WTC11 (cell line): ENCODE data around the gene RPS6KA4. TPM values are rescaled to one million over a fixed set of nuclear protein-coding genes. Genes with fewer than 3 reads are reported as not detected.

ENCODE experiments used
- ATAC-seq: fragments of 200-7000 bp; cut with Tn5 transposase; 2 replicates; pipeline ENCODE4 v1.10.0; 2021; ENCODE audit warnings: mild to moderate bottlenecking, moderate library complexity
- CTCF ChIA-PET: fragments of 300-600 bp; sonication (Branson Sonifier 250); formaldehyde crosslinking; loops from one replicate; lab custom pipeline; 2021; ENCODE audit warnings: antibody characterized with exemption; lab: Charles Lee
- POLR2A ChIA-PET: fragments of 350-600 bp; sonication (Branson Sonifier 250); formaldehyde crosslinking; loops from one replicate; lab custom pipeline; 2021; ENCODE audit warnings: antibody characterized with exemption; lab: Charles Lee
- DNase-seq: peaks from one replicate; pipeline ENCODE4 v3.0.0; 2021; ENCODE audit warnings: low spot score
- H3K27ac Mint-ChIP-seq: 2 replicates; pipeline ENCODE4 v1.8.0; 2021; ENCODE audit warnings: mixed read lengths
- H3K27me3 Mint-ChIP-seq: 2 replicates; pipeline ENCODE4 v1.8.0; 2021; ENCODE audit warnings: low read depth, mild to moderate bottlenecking, moderate library complexity, mixed read lengths
- H3K36me3 Mint-ChIP-seq: 2 replicates; pipeline ENCODE4 v1.8.0; 2021; ENCODE audit warnings: mixed read lengths
- H3K4me1 Mint-ChIP-seq: 2 replicates; pipeline ENCODE4 v1.8.0; 2022; ENCODE audit warnings: mixed read lengths
- H3K4me3 Mint-ChIP-seq: 2 replicates; pipeline ENCODE4 v1.8.0; 2021; ENCODE audit warnings: mild to moderate bottlenecking, moderate library complexity, mixed read lengths
- H3K9me3 Mint-ChIP-seq: 2 replicates; pipeline ENCODE4 v1.8.0; 2021; ENCODE audit warnings: mixed read lengths
- AR ChIP-seq: fragments of 250-450 bp; sonication (Bioruptor Pico); IDR thresholded peaks from 2 replicates; pipeline ENCODE4 v1.9.0; 2021; ENCODE audit warnings: mild to moderate bottlenecking
- HMGA2 ChIP-seq: fragments of 250-450 bp; sonication (Bioruptor Pico); IDR thresholded peaks from 2 replicates; pipeline ENCODE4 v1.4.0; 2021; ENCODE audit warnings: mild to moderate bottlenecking, moderate library complexity
- MLX ChIP-seq: sonication (generic); formaldehyde crosslinking; IDR thresholded peaks from 2 replicates; pipeline ENCODE4 v1.8.1; 2023; ENCODE audit warnings: mild to moderate bottlenecking, missing genetic modification reagents, moderate library complexity
- NFE2L1 ChIP-seq: sonication (generic); formaldehyde crosslinking; IDR thresholded peaks from 2 replicates; pipeline ENCODE4 v1.8.1; 2023; ENCODE audit warnings: missing genetic modification reagents
- NR1H2 ChIP-seq: sonication (generic); formaldehyde crosslinking; IDR thresholded peaks from 2 replicates; pipeline ENCODE4 v1.9.0; 2021; ENCODE audit warnings: mild to moderate bottlenecking, moderate library complexity, missing genetic modification reagents
- NR2C2 ChIP-seq: sonication (generic); formaldehyde crosslinking; IDR thresholded peaks from 2 replicates; pipeline ENCODE4 v1.8.0; 2022; ENCODE audit warnings: mild to moderate bottlenecking, missing genetic modification reagents
- USF1 ChIP-seq: sonication (generic); formaldehyde crosslinking; IDR thresholded peaks from 2 replicates; pipeline ENCODE4 v1.8.0; 2022; ENCODE audit warnings: mild to moderate bottlenecking, missing genetic modification reagents
- ZBTB43 ChIP-seq: sonication (generic); formaldehyde crosslinking; IDR thresholded peaks from 2 replicates; pipeline ENCODE4 v1.8.1; 2023; ENCODE audit warnings: mild to moderate bottlenecking, missing genetic modification reagents
- ZNF423 ChIP-seq: fragments of 250-450 bp; sonication (Bioruptor Pico); IDR thresholded peaks from 2 replicates; pipeline ENCODE4 v2.1.2; 2022; ENCODE audit warnings: mild to moderate bottlenecking, moderate library complexity
- ZNF671 ChIP-seq: fragments of 250-450 bp; sonication (Bioruptor Pico); IDR thresholded peaks from 2 replicates; pipeline ENCODE4 v1.8.0; 2021; ENCODE audit warnings: mild to moderate bottlenecking
- ZSCAN18 ChIP-seq: fragments of 250-450 bp; sonication (Bioruptor Pico); IDR thresholded peaks from 2 replicates; pipeline ENCODE4 v2.1.2; 2022; ENCODE audit warnings: mild to moderate bottlenecking, moderate library complexity
- total RNA-seq: library from RNA; stranded (reverse); gene quantifications from 3 replicates; pipeline ENCODE4 v1.2.3, GENCODE V29; 2021

Gene RPS6KA4
- total RNA-seq, 1 experiment from 2014 or later = 16.8 TPM

GRCh38 chr11:64357446-64357845 lies 1.5 kb upstream of the RPS6KA4 start:
- CTCF ChIA-PET = interaction anchor here (0.7 to 10.4 kb wide), 25 partner anchors 9 to 453 kb away, joined by 3 to 437 read pairs (median 9); partner anchors contain the start of genes BAD, CCDC88B, ESRRA and PRDX5
- Mint-ChIP-seq H3K4me1 (peaks cover 26% of the 10 kb centered on the region), H3K9me3 (no peaks in the 10 kb centered on the region), H3K27me3 (no peaks in the 10 kb centered on the region), H3K27ac (no peak overlapping the region), H3K36me3 (peaks cover 7% of the 10 kb centered on the region)
- TF ChIP-seq AR (no peak), HMGA2 (CRISPR knock-in tag) (no peak)
- TF ChIP-seq, all 79 proteins: peak for 0
- no peak for ATAC-seq
- POLR2A ChIA-PET = no interaction called here
- H3K4me3 Mint-ChIP-seq = no peak overlapping the region
- DNase-seq = no peak

- ChIA-PET CTCF (interaction anchor here (0.7 to 10.4 kb wide), 8 partner anchors 10 to 453 kb away, joined by 4 to 437 read pairs (median 70); partner anchors contain the start of genes CCDC88B, PRDX5 and TRMT112), POLR2A (no interaction called here)
- Mint-ChIP-seq H3K27me3 (no peaks in the 10 kb centered on the region), H3K4me3 (peak overlapping the region; percentile 45), H3K4me1 (peaks cover 26% of the 10 kb centered on the region), H3K27ac (no peak overlapping the region), H3K36me3 (peaks cover 9% of the 10 kb centered on the region), H3K9me3 (no peaks in the 10 kb centered on the region)
- no peak for TF ChIP-seq ZNF423
- TF ChIP-seq ZSCAN18 = no peak
- no peak for TF ChIP-seq MLX (CRISPR knock-in tag)
- TF ChIP-seq ZNF671 = no peak
- TF ChIP-seq NFE2L1 (CRISPR knock-in tag) = no peak
- no peak for TF ChIP-seq NR2C2
- no peak for TF ChIP-seq USF1 (CRISPR knock-in tag)
- no peak for ATAC-seq
- DNase-seq = no peak
These were observed 942 bp upstream of the RPS6KA4 start for GRCh38 chr11:64357904-64358535.

- ChIA-PET CTCF (interaction anchor here (1.9 to 6.9 kb wide), 4 partner anchors 13 to 207 kb away, joined by 5 to 140 read pairs (median 70); no protein-coding TSS in a partner anchor), POLR2A (interaction anchor here (0.5 kb wide), 1 partner anchor 17 kb away, joined by 4 read pairs; no protein-coding TSS in a partner anchor)
- DNase-seq = no peak
- no peaks in the 10 kb centered on the region for H3K27me3 Mint-ChIP-seq
- ATAC-seq = no peak
- peaks cover 14% of the 10 kb centered on the region for H3K36me3 Mint-ChIP-seq
- H3K9me3 Mint-ChIP-seq = no peaks in the 10 kb centered on the region
- peaks cover 26% of the 10 kb centered on the region for H3K4me1 Mint-ChIP-seq
- peak overlapping the region; percentile 45 for H3K4me3 Mint-ChIP-seq
- H3K27ac Mint-ChIP-seq = no peak overlapping the region
- TF ChIP-seq NR1H2 (CRISPR knock-in tag) = no peak
- TF ChIP-seq, all 79 proteins: peak for 0
These were observed 441 bp upstream of the RPS6KA4 start for GRCh38 chr11:64358536-64358906.

GRCh38 chr11:64359712-64360445 lies 917 bp downstream of the RPS6KA4 start:
- DNase-seq (peak; percentile 43), ATAC-seq (no peak)
- 0 out of 2 replicates have a peak, but pooled peaks have one; percentile 65 for TF ChIP-seq ZBTB43
- TF ChIP-seq MLX (CRISPR knock-in tag) = no peak
- H3K27ac Mint-ChIP-seq = peak overlapping the region; percentile 50
- H3K27me3 Mint-ChIP-seq = no peaks in the 10 kb centered on the region
- ChIA-PET POLR2A (no interaction called here), CTCF (interaction anchor here (0.9 to 2.6 kb wide), 15 partner anchors 11 to 367 kb away, joined by 3 to 20 read pairs (median 5); partner anchors contain the start of gene PRDX5)
- H3K36me3 Mint-ChIP-seq = peaks cover 21% of the 10 kb centered on the region
- H3K9me3 Mint-ChIP-seq = no peaks in the 10 kb centered on the region
- H3K4me3 Mint-ChIP-seq = peak overlapping the region; percentile 80
- peaks cover 26% of the 10 kb centered on the region for H3K4me1 Mint-ChIP-seq
